NCI-H2081 (cell line): ENCODE measurements around the gene MVB12B.

Source experiments
- DNase-seq, 2 experiments: peaks; one replicate each; lab custom pipeline; 2025; lab: John Stamatoyannopoulos, UW

Gene MVB12B

GRCh38 chr9:126363847-126364671, 37.4 kb downstream of the MVB12B start:
- peak in 1 of 2 experiments; percentile 40 for DNase-seq

GRCh38 chr9:126365780-126366179, 39.2 kb downstream of the MVB12B start:
- no peak for DNase-seq

GRCh38 chr9:126366366-126367011, 39.9 kb downstream of the MVB12B start:
- no peak for DNase-seq

GRCh38 chr9:126367139-126367538, 40.5 kb downstream of the MVB12B start:
- DNase-seq = no peak

GRCh38 chr9:126367616-126368015, 41.0 kb downstream of the MVB12B start:
- no peak for DNase-seq

GRCh38 chr9:126368020-126368419, 41.4 kb downstream of the MVB12B start:
- DNase-seq = no peak

DNA sequence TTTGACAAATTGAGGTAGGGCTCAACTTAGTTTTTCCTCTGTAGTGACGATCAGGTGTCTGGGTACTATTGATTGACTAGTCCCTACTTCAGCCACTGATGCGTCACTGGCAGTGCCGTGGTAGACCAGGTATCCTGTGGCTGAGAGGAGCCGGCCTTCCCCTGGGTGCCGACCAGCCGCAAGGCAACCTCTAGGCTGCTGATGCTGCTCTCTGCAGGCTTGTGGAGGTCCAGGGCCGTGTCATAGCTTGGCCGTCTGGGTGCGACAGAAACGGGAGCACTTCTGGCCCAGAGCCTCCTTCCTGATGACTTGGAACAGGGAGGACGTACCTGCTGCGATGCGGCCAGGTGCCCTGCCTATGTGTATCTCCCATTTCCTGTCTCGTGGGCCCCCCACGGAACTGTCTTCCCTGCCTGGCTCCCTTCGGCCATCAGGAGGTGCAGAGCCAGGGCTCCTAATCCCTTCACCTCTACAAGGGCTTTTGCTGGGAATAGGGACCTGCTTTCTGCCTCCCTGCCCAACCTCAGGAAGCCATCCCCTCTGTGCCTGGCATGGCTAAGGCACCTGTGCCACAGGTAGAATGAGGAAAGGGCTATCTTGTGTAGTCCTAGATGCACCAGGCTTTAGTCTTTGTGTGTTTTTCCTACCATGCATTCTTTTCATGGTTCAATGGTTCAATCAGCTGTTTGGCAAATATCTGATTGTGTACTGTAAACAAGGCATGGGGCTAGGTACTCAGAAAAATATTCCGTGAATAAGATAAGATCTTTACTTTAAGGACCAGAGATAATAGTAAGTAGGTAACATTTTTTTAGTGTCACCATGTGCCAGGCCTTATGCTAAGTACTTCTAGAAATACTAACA, 44.6 kb downstream of the MVB12B start:
- DNase-seq = no peak

- DNase-seq = no peak
These were observed 46.1 kb downstream of the MVB12B start for GRCh38 chr9:126372716-126373115.

GRCh38 chr9:126373241-126373640, 46.6 kb downstream of the MVB12B start:
- DNase-seq = no peak

- no peak for DNase-seq
These were observed 47.7 kb downstream of the MVB12B start for GRCh38 chr9:126374366-126374781.

- no peak for DNase-seq
These were observed 48.8 kb downstream of the MVB12B start for GRCh38 chr9:126375386-126375785.

DNA sequence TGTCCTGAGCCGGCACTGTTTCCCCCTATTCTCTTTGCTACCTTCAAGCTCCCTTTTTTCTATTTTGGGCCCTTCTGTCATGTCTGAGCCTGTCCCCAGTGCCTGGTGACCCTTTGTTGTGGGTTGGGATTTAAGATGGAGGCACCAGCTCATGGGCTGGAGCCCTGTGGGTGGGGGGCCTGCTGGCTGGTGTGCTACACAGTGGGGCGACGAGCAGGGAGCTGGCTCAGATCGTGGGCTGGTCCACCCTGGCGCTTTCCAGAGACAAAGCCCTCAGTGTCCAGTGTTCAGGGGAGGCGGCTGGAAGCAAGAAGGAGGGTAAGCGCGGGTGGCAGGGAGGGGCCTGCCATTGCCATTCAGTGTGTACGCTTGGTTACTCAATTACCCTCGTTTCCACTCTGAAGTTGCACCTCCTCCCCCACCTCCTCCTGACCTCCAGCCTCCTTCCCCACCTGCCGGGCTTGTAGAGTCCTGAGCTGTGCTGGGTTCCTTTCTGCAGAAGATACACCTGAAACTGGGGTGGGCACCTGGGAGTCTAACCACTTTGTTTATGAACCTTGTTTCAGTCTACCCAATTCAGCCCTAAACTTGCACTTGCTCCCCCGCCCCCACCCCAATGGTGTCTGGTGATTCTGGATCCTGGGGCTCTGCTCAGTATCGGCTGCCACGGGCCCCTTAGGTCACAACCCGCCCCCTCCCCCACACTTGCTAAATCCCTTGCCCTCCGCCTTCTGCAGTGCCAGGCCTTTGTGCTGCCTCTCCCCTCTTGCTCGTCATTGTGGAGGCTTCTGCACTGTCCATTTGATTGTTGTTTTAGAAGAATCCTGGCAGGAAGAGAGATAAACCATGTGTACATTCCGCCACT, 49.9 kb downstream of the MVB12B start:
- peak in 1 of 2 experiments; percentile 15 for DNase-seq

- no peak for DNase-seq
These were observed 50.5 kb downstream of the MVB12B start for GRCh38 chr9:126377176-126377509.

GRCh38 chr9:126377536-126377935, 50.9 kb downstream of the MVB12B start:
- DNase-seq = no peak

DNA sequence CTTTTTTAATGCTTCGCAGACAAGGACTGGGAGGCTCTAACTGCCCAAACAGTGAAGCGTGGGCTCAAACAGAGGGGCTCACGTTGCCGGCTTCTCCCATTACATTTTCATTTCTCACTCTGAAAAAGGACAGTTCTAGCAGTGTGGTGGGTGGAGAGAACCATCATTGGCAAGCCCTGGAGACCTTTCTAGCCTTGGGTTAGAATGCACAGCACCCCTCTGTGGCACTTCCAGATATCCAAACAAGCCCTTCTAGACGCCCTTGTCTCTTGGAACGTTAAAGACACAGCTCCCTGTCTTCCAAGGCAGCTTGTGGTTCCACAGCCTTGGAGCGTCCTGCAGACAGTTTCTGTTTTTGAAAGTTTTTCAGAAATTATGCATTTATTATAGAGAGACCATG, 52.1 kb downstream of the MVB12B start:
- DNase-seq = no peak

GRCh38 chr9:126379661-126380360, 53.2 kb downstream of the MVB12B start:
- no peak for DNase-seq

DNA sequence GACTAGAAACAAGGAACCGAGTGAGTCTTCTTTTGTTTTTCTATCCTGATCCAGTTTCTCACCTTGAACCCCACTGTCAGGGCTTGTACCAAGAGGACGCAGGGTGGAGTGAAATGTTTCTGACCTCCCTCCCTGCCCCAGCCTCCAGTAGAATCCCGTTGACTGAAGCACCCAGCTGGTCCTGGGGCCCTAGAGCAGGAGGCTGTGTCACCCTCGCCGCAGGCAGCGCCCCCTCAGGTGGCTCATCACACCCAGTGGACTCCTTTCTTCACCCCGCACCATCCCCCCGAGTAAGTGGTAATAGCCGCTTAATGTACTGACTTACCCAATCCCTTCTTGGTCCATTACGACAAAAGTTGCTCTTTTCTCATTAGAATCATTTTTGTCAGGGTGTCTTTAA, 53.8 kb downstream of the MVB12B start:
- DNase-seq = no peak

DNA sequence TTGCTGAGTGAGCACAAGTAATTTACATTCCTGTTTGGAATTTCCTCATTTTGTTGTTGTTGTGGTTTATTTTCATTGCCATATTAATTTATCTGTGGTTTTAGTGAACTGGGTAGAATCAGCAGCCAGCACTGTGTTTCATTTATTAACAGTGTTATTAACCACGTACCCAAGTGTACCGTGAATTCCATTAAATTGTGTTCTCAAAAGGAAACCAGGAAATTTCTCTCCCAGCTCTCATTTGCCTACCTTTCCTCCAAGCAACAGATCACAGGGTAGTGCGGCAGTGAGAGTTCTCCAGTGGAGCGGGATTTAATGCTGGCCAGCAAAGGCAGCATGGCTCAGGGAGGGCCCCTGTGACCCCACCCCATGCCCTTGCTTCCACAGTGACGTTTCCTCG, 54.6 kb downstream of the MVB12B start:
- no peak for DNase-seq

- no peak for DNase-seq
These were observed 56.9 kb downstream of the MVB12B start for GRCh38 chr9:126383406-126384046.

DNA sequence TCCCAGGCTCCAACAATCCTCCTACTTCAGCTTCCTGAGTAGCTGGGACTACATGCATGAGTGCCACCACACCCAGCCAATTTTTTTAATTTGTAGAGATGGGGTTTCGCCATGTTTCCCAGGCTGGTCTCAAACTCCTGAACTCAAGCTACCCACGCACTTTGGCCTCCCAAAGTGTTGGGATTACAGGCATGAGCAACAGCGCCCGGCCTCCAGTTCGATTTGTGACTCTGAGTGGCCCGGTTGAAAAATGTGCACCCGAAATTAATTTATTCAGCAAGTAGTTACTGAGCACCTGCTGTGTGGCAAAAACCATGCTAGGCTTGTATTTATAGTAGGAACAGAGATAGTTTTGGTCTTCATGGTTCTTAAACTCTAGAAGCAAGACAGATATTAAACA, 58.3 kb downstream of the MVB12B start:
- DNase-seq = no peak

- DNase-seq = no peak
These were observed 59.5 kb downstream of the MVB12B start for GRCh38 chr9:126386088-126386487.
